WTC11 (cell line): ENCODE data around the gene ERC2. TPM values are rescaled to one million over a fixed set of nuclear protein-coding genes. Genes with fewer than 3 reads are reported as not detected.

Source experiments
- ATAC-seq: fragments of 200-7000 bp; cut with Tn5 transposase; 2 replicates; pipeline ENCODE4 v1.10.0; 2021; ENCODE audit warnings: mild to moderate bottlenecking, moderate library complexity
- CTCF ChIA-PET: fragments of 300-600 bp; sonication (Branson Sonifier 250); formaldehyde crosslinking; loops from one replicate; lab custom pipeline; 2021; ENCODE audit warnings: antibody characterized with exemption; lab: Charles Lee
- POLR2A ChIA-PET: fragments of 350-600 bp; sonication (Branson Sonifier 250); formaldehyde crosslinking; loops from one replicate; lab custom pipeline; 2021; ENCODE audit warnings: antibody characterized with exemption; lab: Charles Lee
- DNase-seq: peaks from one replicate; pipeline ENCODE4 v3.0.0; 2021; ENCODE audit warnings: low spot score
- H3K27ac Mint-ChIP-seq: 2 replicates; pipeline ENCODE4 v1.8.0; 2021; ENCODE audit warnings: mixed read lengths
- H3K27me3 Mint-ChIP-seq: 2 replicates; pipeline ENCODE4 v1.8.0; 2021; ENCODE audit warnings: low read depth, mild to moderate bottlenecking, moderate library complexity, mixed read lengths
- H3K36me3 Mint-ChIP-seq: 2 replicates; pipeline ENCODE4 v1.8.0; 2021; ENCODE audit warnings: mixed read lengths
- H3K4me1 Mint-ChIP-seq: 2 replicates; pipeline ENCODE4 v1.8.0; 2022; ENCODE audit warnings: mixed read lengths
- H3K4me3 Mint-ChIP-seq: 2 replicates; pipeline ENCODE4 v1.8.0; 2021; ENCODE audit warnings: mild to moderate bottlenecking, moderate library complexity, mixed read lengths
- H3K9me3 Mint-ChIP-seq: 2 replicates; pipeline ENCODE4 v1.8.0; 2021; ENCODE audit warnings: mixed read lengths
- ATF6 ChIP-seq: sonication (generic); formaldehyde crosslinking; IDR thresholded peaks from 2 replicates; pipeline ENCODE4 v1.8.1; 2023; ENCODE audit warnings: mild to moderate bottlenecking, missing genetic modification reagents
- CTCF ChIP-seq: fragments of 200-600 bp; IDR thresholded peaks from 2 replicates; pipeline ENCODE4 v1.8.0; 2022; ENCODE audit warnings: antibody characterized with exemption
- E2F1 ChIP-seq: sonication (generic); formaldehyde crosslinking; IDR thresholded peaks from 2 replicates; pipeline ENCODE4 v1.8.0; 2022; ENCODE audit warnings: mild to moderate bottlenecking, missing genetic modification reagents
- E2F4 ChIP-seq: sonication (generic); formaldehyde crosslinking; IDR thresholded peaks from 2 replicates; pipeline ENCODE4 v1.8.1; 2022; ENCODE audit warnings: low read depth, mild to moderate bottlenecking, moderate library complexity, missing genetic modification reagents, borderline replicate concordance
- ELF4 ChIP-seq: sonication (generic); formaldehyde crosslinking; IDR thresholded peaks from 2 replicates; pipeline ENCODE4 v1.8.1; 2022; ENCODE audit warnings: low read depth, mild to moderate bottlenecking, moderate library complexity, missing genetic modification reagents
- ESRRA ChIP-seq: sonication (generic); formaldehyde crosslinking; IDR thresholded peaks from 2 replicates; pipeline ENCODE4 v1.8.1; 2022; ENCODE audit warnings: mild to moderate bottlenecking, missing genetic modification reagents, borderline replicate concordance
- ETV6 ChIP-seq: sonication (generic); formaldehyde crosslinking; IDR thresholded peaks from 2 replicates; pipeline ENCODE4 v1.8.1; 2022; ENCODE audit warnings: mild to moderate bottlenecking, missing genetic modification reagents
- FOXK1 ChIP-seq: sonication (generic); formaldehyde crosslinking; IDR thresholded peaks from 2 replicates; pipeline ENCODE4 v1.8.0; 2022; ENCODE audit warnings: mild to moderate bottlenecking, moderate library complexity, missing genetic modification reagents
- FOXP1 ChIP-seq: sonication (generic); formaldehyde crosslinking; IDR thresholded peaks from 2 replicates; pipeline ENCODE4 v1.8.0; 2022; ENCODE audit warnings: missing genetic modification reagents, mild to moderate bottlenecking, moderate library complexity, borderline replicate concordance
- NFE2L1 ChIP-seq: sonication (generic); formaldehyde crosslinking; IDR thresholded peaks from 2 replicates; pipeline ENCODE4 v1.8.1; 2023; ENCODE audit warnings: missing genetic modification reagents
- NR3C1 ChIP-seq: sonication (generic); formaldehyde crosslinking; conservative IDR thresholded peaks from 2 replicates; pipeline ENCODE4 v1.8.1; 2023; ENCODE audit warnings: low read depth, mild to moderate bottlenecking, missing genetic modification reagents
- PRRX2 ChIP-seq: fragments of 250-450 bp; sonication (Bioruptor Pico); IDR thresholded peaks from 2 replicates; pipeline ENCODE4 v1.8.0; 2021; ENCODE audit warnings: mild to moderate bottlenecking
- RORB ChIP-seq: fragments of 250-450 bp; sonication (Bioruptor Pico); IDR thresholded peaks from 2 replicates; pipeline ENCODE4 v1.9.0; 2021; ENCODE audit warnings: mild to moderate bottlenecking
- SOX15 ChIP-seq: fragments of 250-450 bp; sonication (Bioruptor Pico); IDR thresholded peaks from 2 replicates; pipeline ENCODE4 v1.9.0; 2021; ENCODE audit warnings: mild to moderate bottlenecking
- SP1 ChIP-seq: sonication (generic); formaldehyde crosslinking; conservative IDR thresholded peaks from 2 replicates; pipeline ENCODE4 v1.8.1; 2022; ENCODE audit warnings: missing genetic modification reagents
- STAT6 ChIP-seq: sonication (generic); formaldehyde crosslinking; conservative IDR thresholded peaks from 2 replicates; pipeline ENCODE4 v1.8.1; 2023; ENCODE audit warnings: mild to moderate bottlenecking, low read depth, missing genetic modification reagents, moderate library complexity
- TCF7 ChIP-seq: sonication (generic); formaldehyde crosslinking; IDR thresholded peaks from 2 replicates; pipeline ENCODE4 v1.8.0; 2022; ENCODE audit warnings: mild to moderate bottlenecking, low read depth, missing genetic modification reagents, moderate library complexity
- ZNF423 ChIP-seq: fragments of 250-450 bp; sonication (Bioruptor Pico); IDR thresholded peaks from 2 replicates; pipeline ENCODE4 v2.1.2; 2022; ENCODE audit warnings: mild to moderate bottlenecking, moderate library complexity
- total RNA-seq: library from RNA; stranded (reverse); gene quantifications from 3 replicates; pipeline ENCODE4 v1.2.3, GENCODE V29; 2021
- TF ChIP-seq, protein P1 (sequence below): sonication (generic); formaldehyde crosslinking; IDR thresholded peaks from 2 replicates; pipeline ENCODE4 v1.8.1; 2022; ENCODE audit warnings: missing genetic modification reagents, borderline replicate concordance
- TF ChIP-seq, protein P2 (sequence below): sonication (generic); formaldehyde crosslinking; IDR thresholded peaks from 2 replicates; pipeline ENCODE4 v1.8.1; 2023; ENCODE audit warnings: mild to moderate bottlenecking, missing genetic modification reagents
- TF ChIP-seq, protein P3 (sequence below): sonication (generic); formaldehyde crosslinking; IDR thresholded peaks from 2 replicates; pipeline ENCODE4 v1.8.0; 2023; ENCODE audit warnings: missing genetic modification reagents

ERC2 gene
- total RNA-seq, 1 experiment from 2014 or later = 23.5 TPM

GRCh38 chr3:56458496-56459103 lies 9.7 kb downstream of the ERC2 start:
- Mint-ChIP-seq H3K36me3 (no peaks in the 10 kb centered on the region), H3K4me1 (peaks cover 30% of the 10 kb centered on the region), H3K27me3 (no peaks in the 10 kb centered on the region), H3K27ac (peak overlapping the region; percentile 3), H3K4me3 (no peak overlapping the region), H3K9me3 (no peaks in the 10 kb centered on the region)
- DNase-seq (no peak), ATAC-seq (peak; percentile 50)
- ChIA-PET CTCF (interaction anchor here (0.8 to 3.5 kb wide), 5 partner anchors 11 to 118 kb away, joined by 4 to 13 read pairs (median 4); no protein-coding TSS in a partner anchor), POLR2A (no interaction called here)
- TF ChIP-seq FOXP1 (CRISPR knock-in tag) (no peak), ELF4 (no peak), ATF6 (CRISPR knock-in tag) (no peak), E2F4 (no peak), ETV6 (CRISPR knock-in tag) (no peak), TCF7 (CRISPR knock-in tag) (no peak), STAT6 (CRISPR knock-in tag) (no peak), NR3C1 (no peak), PRRX2 (CRISPR knock-in tag) (no peak), SP1 (CRISPR knock-in tag) (no peak), SOX15 (CRISPR knock-in tag) (no peak), NFE2L1 (CRISPR knock-in tag) (no peak), RORB (CRISPR knock-in tag) (no peak)
- TF ChIP-seq, protein P1, sequence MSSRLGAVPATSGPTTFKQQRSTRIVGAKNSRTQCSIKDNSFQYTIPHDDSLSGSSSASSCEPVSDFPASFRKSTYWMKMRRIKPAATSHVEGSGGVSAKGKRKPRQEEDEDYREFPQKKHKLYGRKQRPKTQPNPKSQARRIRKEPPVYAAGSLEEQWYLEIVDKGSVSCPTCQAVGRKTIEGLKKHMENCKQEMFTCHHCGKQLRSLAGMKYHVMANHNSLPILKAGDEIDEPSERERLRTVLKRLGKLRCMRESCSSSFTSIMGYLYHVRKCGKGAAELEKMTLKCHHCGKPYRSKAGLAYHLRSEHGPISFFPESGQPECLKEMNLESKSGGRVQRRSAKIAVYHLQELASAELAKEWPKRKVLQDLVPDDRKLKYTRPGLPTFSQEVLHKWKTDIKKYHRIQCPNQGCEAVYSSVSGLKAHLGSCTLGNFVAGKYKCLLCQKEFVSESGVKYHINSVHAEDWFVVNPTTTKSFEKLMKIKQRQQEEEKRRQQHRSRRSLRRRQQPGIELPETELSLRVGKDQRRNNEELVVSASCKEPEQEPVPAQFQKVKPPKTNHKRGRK (CRISPR knock-in tag) = no peak
- TF ChIP-seq, protein P2, sequence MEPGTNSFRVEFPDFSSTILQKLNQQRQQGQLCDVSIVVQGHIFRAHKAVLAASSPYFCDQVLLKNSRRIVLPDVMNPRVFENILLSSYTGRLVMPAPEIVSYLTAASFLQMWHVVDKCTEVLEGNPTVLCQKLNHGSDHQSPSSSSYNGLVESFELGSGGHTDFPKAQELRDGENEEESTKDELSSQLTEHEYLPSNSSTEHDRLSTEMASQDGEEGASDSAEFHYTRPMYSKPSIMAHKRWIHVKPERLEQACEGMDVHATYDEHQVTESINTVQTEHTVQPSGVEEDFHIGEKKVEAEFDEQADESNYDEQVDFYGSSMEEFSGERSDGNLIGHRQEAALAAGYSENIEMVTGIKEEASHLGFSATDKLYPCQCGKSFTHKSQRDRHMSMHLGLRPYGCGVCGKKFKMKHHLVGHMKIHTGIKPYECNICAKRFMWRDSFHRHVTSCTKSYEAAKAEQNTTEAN (CRISPR knock-in tag) = no peak

DNA sequence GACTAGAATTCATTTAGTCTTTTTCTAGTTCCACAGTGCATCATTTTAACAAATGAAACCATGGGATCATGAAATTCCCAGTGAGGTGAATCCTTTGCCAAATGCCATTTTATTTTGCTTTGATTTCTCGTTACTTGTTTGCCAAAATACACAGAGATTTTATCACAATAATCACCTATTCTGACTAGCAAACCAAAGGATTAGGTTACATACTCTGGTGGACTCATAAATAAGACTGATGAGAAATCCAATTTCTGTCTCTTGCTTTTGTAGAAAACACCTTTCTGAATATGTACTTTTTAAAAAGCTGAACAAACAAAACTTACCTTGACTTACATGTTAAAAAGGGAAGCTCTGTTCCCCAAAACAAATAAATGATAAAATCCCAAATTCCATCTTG lies 12.2 kb downstream of the ERC2 start:
- TF ChIP-seq ESRRA (CRISPR knock-in tag) = no peak
- TF ChIP-seq, protein P3, sequence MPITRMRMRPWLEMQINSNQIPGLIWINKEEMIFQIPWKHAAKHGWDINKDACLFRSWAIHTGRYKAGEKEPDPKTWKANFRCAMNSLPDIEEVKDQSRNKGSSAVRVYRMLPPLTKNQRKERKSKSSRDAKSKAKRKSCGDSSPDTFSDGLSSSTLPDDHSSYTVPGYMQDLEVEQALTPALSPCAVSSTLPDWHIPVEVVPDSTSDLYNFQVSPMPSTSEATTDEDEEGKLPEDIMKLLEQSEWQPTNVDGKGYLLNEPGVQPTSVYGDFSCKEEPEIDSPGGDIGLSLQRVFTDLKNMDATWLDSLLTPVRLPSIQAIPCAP (CRISPR knock-in tag) = no peak
- no peak for TF ChIP-seq E2F4
- no peak for TF ChIP-seq CTCF
- TF ChIP-seq ZNF423 (CRISPR knock-in tag) = no peak
- TF ChIP-seq FOXK1 (CRISPR knock-in tag) = no peak
- no peak for TF ChIP-seq E2F1 (CRISPR knock-in tag)
- Mint-ChIP-seq H3K36me3 (no peaks in the 10 kb centered on the region), H3K27ac (no peak overlapping the region), H3K9me3 (no peaks in the 10 kb centered on the region), H3K4me1 (peaks cover 48% of the 10 kb centered on the region), H3K4me3 (no peak overlapping the region), H3K27me3 (no peaks in the 10 kb centered on the region)
- ChIA-PET CTCF (interaction anchor here (1.0 to 1.2 kb wide), 2 partner anchors 10 to 115 kb away, joined by 3 read pairs; no protein-coding TSS in a partner anchor), POLR2A (no interaction called here)
- no peak for ATAC-seq
- DNase-seq = no peak
